ENCODE measurements around the gene ARMC5. TPM values are rescaled to one million over a fixed set of nuclear protein-coding genes. Genes with fewer than 3 reads are reported as not detected.

ARMC5 gene
- total RNA-seq, 1 experiment from 2014 or later = 10.1 TPM

- peak; percentile 34 for DNase-seq (ENCODE audit: unreplicated experiment)
- CTCF ChIA-PET = interaction anchor here (0.7 to 3.8 kb wide), 7 partner anchors 9 to 439 kb away, joined by 3 to 28 read pairs (median 5); partner anchors contain the start of gene ZNF843
- Mint-ChIP-seq H3K9me3 (ENCODE audit: unreplicated experiment) (no peaks in the 10 kb centered on the region), H3K27me3 (ENCODE audit: insufficient read depth, unreplicated experiment) (no peaks in the 10 kb centered on the region), H3K4me3 (ENCODE audit: unreplicated experiment) (no peak overlapping the region), H3K36me3 (ENCODE audit: insufficient read depth, unreplicated experiment) (peaks cover 7% of the 10 kb centered on the region), H3K27ac (ENCODE audit: low read depth, unreplicated experiment) (no peak overlapping the region), H3K4me1 (ENCODE audit: insufficient read depth, unreplicated experiment) (no peaks in the 10 kb centered on the region)
- BruUV-seq (replicated peaks) = no TSS peak
- no peak for TF ChIP-seq CTCF (IDR thresholded peaks at IDR 0.05; ENCODE audit: unreplicated experiment)
- intact Hi-C loops (cut with micrococcal nuclease) = no loop called here
- POLR2A ChIA-PET = interaction anchor here (0.7 to 3.1 kb wide), 6 partner anchors 11 to 79 kb away, joined by 3 to 27 read pairs (median 4); partner anchors contain the start of genes RUSF1 and ZNF843
Measured at GRCh38 chr16:31428638-31429247, 30.6 kb upstream of the ARMC5 start.

GRCh38 chr16:31429314-31429713 is 30.0 kb upstream of the ARMC5 start:
- intact Hi-C loops (cut with micrococcal nuclease) = no loop called here
- H3K9me3 Mint-ChIP-seq (ENCODE audit: unreplicated experiment) = no peaks in the 10 kb centered on the region

GRCh38 chr16:31429796-31430195 is 29.5 kb upstream of the ARMC5 start:
- no peaks in the 10 kb centered on the region for H3K27me3 Mint-ChIP-seq (ENCODE audit: insufficient read depth, unreplicated experiment)
- TF ChIP-seq CTCF (IDR thresholded peaks at IDR 0.05; ENCODE audit: unreplicated experiment) = no peak
- no peaks in the 10 kb centered on the region for H3K9me3 Mint-ChIP-seq (ENCODE audit: unreplicated experiment)
- H3K36me3 Mint-ChIP-seq (ENCODE audit: insufficient read depth, unreplicated experiment) = peaks cover 7% of the 10 kb centered on the region
- no peaks in the 10 kb centered on the region for H3K4me1 Mint-ChIP-seq (ENCODE audit: insufficient read depth, unreplicated experiment)
- ChIA-PET POLR2A (interaction anchor here (1.1 to 3.1 kb wide), 2 partner anchors 12 to 23 kb away, joined by 5 to 27 read pairs; partner anchors contain the start of gene ZNF843), CTCF (interaction anchor here (0.7 to 3.8 kb wide), 5 partner anchors 13 to 430 kb away, joined by 4 to 28 read pairs (median 6); partner anchors contain the start of gene ZNF843)
- intact Hi-C loops (cut with micrococcal nuclease) = no loop called here
- H3K4me3 Mint-ChIP-seq (ENCODE audit: unreplicated experiment) = no peak overlapping the region
- no peak overlapping the region for H3K27ac Mint-ChIP-seq (ENCODE audit: low read depth, unreplicated experiment)
- no TSS peak for BruUV-seq (replicated peaks)
- no peak for DNase-seq (ENCODE audit: unreplicated experiment)

More at GRCh38 chr16:31429314-31429713, 30.0 kb upstream of the ARMC5 start:
- no peak for DNase-seq (ENCODE audit: unreplicated experiment)
- POLR2A ChIA-PET = interaction anchor here (0.8 to 3.1 kb wide), 4 partner anchors 11 to 79 kb away, joined by 3 to 27 read pairs (median 4); partner anchors contain the start of genes RUSF1 and ZNF843
- Mint-ChIP-seq H3K36me3 (ENCODE audit: insufficient read depth, unreplicated experiment) (peaks cover 7% of the 10 kb centered on the region), H3K27ac (ENCODE audit: low read depth, unreplicated experiment) (no peak overlapping the region), H3K4me1 (ENCODE audit: insufficient read depth, unreplicated experiment) (no peaks in the 10 kb centered on the region), H3K27me3 (ENCODE audit: insufficient read depth, unreplicated experiment) (no peaks in the 10 kb centered on the region), H3K4me3 (ENCODE audit: unreplicated experiment) (no peak overlapping the region)
- CTCF ChIA-PET = interaction anchor here (0.7 to 3.8 kb wide), 6 partner anchors 8 to 439 kb away, joined by 3 to 28 read pairs (median 6); partner anchors contain the start of gene ZNF843
- BruUV-seq (replicated peaks) = no TSS peak
- no peak for TF ChIP-seq CTCF (IDR thresholded peaks at IDR 0.05; ENCODE audit: unreplicated experiment)

- Mint-ChIP-seq H3K4me3 (ENCODE audit: unreplicated experiment) (no peak overlapping the region), H3K27me3 (ENCODE audit: insufficient read depth, unreplicated experiment) (no peaks in the 10 kb centered on the region), H3K4me1 (ENCODE audit: insufficient read depth, unreplicated experiment) (no peaks in the 10 kb centered on the region), H3K9me3 (ENCODE audit: unreplicated experiment) (no peaks in the 10 kb centered on the region), H3K36me3 (ENCODE audit: insufficient read depth, unreplicated experiment) (peaks cover 4% of the 10 kb centered on the region), H3K27ac (ENCODE audit: low read depth, unreplicated experiment) (no peak overlapping the region)
- no peak for TF ChIP-seq CTCF (IDR thresholded peaks at IDR 0.05; ENCODE audit: unreplicated experiment)
- intact Hi-C loops (cut with micrococcal nuclease) = no loop called here
- POLR2A ChIA-PET = interaction anchor here (3.1 kb wide), 1 partner anchor 23 kb away, joined by 27 read pairs; no protein-coding TSS in a partner anchor
- no peak for DNase-seq (ENCODE audit: unreplicated experiment)
- BruUV-seq (replicated peaks) = no TSS peak
- CTCF ChIA-PET = interaction anchor here (0.6 to 3.8 kb wide), 10 partner anchors 13 to 1395 kb away, joined by 3 to 28 read pairs (median 4); partner anchors contain the start of gene ZNF843
Measured at GRCh38 chr16:31430380-31431052, 28.8 kb upstream of the ARMC5 start.
